Activated CD4-positive, alpha-beta T cell treated with anti-CD3 and anti-CD28 coated beads, Interleukin-2, amount 50 U/mL, for 48 hours (primary cell): ENCODE data around the gene LRR1.
"Not testable (repeated sequence)": the region's sequence is repeated elsewhere in the genome, so short reads cannot be mapped to it uniquely, and the experiment has no call there.

Source experiments
- DNase-seq, 2 experiments: peaks; one replicate each; pipeline ENCODE4 v3.0.0-alpha.2; 2020

Gene LRR1

GRCh38 chr14:49634547-49635334, 36.0 kb downstream of the LRR1 start, which contains the start of gene DNAAF2:
TSS of gene DNAAF2 (minus strand) at chr14:49635244. CDS start at chr14:49635149, 95 bp downstream.
- DNase-seq: peak; percentile 57 to 66

- no peak for DNase-seq
Observed at GRCh38 chr14:49636866-49637265, 38.1 kb downstream of the LRR1 start.

- no peak for DNase-seq
Observed at GRCh38 chr14:49637534-49638078, 38.9 kb downstream of the LRR1 start.

- DNase-seq: no peak
Observed at GRCh38 chr14:49640540-49641417, 42.0 kb downstream of the LRR1 start.

GRCh38 chr14:49641697-49642129, 43.0 kb downstream of the LRR1 start:
- DNase-seq: no peak

GRCh38 chr14:49642163-49642562, 43.4 kb downstream of the LRR1 start:
- DNase-seq: no peak

- no peak for DNase-seq
Observed at GRCh38 chr14:49653508-49653907, 54.8 kb downstream of the LRR1 start.

GRCh38 chr14:49654511-49654910, 55.8 kb downstream of the LRR1 start:
- DNase-seq: no peak

GRCh38 chr14:49657500-49657899, 58.8 kb downstream of the LRR1 start:
- DNase-seq: not testable (repeated sequence)

GRCh38 chr14:49659526-49660455, 61.1 kb downstream of the LRR1 start:
- no peak for DNase-seq
